ENCODE data around the gene SPATA2L. TPM values are rescaled to one million over a fixed set of nuclear protein-coding genes. Genes with fewer than 3 reads are reported as not detected.
A peak's percentile ranks its signal among the peaks of the same experiment; 100 is the strongest.

Gene SPATA2L
- total and polyA plus RNA-seq, 10 of the 15 experiments (the other 5 are each of a cell fraction or from before 2014, with no cell fraction given) = 0.20 to 6.9 (median 3.9) TPM; not detected in 1

DNA sequence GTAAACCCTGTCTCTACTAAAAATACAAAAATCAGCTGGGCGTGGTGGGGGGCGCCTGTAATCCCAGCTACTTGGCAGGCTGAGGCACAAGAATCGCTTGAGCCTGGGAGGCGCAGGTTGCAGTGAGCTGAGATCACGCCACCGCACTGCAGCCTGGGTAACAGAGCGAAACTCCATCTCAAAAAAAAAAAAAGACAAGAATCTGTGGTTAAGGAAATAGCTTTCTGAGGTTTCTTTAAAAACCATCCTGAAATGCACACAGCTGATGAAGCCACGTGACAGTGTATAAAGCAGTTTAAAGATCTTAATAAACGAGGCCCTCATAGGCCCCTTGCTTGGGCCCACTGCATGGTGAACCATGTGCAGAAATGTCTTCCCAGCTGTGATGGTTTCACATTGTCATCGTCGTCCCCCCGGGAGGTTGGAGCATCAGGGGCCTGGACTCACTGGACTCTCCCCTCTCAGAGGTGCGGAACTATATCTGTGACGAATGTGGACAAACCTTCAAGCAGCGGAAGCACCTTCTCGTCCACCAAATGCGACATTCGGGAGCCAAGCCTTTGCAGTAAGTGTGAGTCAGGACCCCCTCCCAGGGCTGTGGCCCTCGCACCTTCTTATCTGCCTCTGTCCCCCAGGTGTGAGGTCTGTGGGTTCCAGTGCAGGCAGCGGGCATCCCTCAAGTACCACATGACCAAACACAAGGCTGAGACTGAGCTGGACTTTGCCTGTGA is 36.0 kb upstream of the SPATA2L start:
- Histone ChIP-seq H3K9me3 (replicated peaks; ENCODE audit: control insufficient read depth, insufficient read depth, low read length) (no peaks in the 10 kb centered on the region; the same call in 2 of the 3 replicates), H3K4me3 (no peak overlapping the region), H3K27ac (ENCODE audit: control insufficient read depth, insufficient read depth) (no peak overlapping the region), H3K36me3 (ENCODE audit: control insufficient read depth in 2 of 2, insufficient read depth in 2 of 2, low read length in 1 of 2) (peaks cover 40% of the 10 kb centered on the region in 2 experiments), H3K4me1 (ENCODE audit: control insufficient read depth, insufficient read depth, low read length) (peaks cover 3% of the 10 kb centered on the region; the same call in 1 of the 2 replicates), H3K4me2 (ENCODE audit: control insufficient read depth, insufficient read depth) (no peak overlapping the region), H2AFZ (ENCODE audit: control insufficient read depth, low read depth, low read length) (no peak overlapping the region), H3K27me3 (replicated peaks in 1 of 2; ENCODE audit: control insufficient read depth in 2 of 2, insufficient read depth in 2 of 2, low read length in 1 of 2) (no peaks in the 10 kb centered on the region), H4K20me1 (ENCODE audit: control insufficient read depth, insufficient read depth) (no peaks in the 10 kb centered on the region), H3K9ac (ENCODE audit: control insufficient read depth, insufficient read depth, low read length) (no peak overlapping the region), H3K79me2 (ENCODE audit: control insufficient read depth, insufficient read depth, low read length) (no peaks in the 10 kb centered on the region)
- FAIRE-seq = no peak
- no TSS peak for BruUV-seq (replicated peaks)
- 83% methylated on average over 20 of the region's 20 CpGs for WGBS (ENCODE audit: insufficient coverage, insufficient replicate concordance, low lambda C conversion rate, missing lambda C conversion rate)
- intact Hi-C loops (cut with micrococcal nuclease; ENCODE audit: unreplicated experiment) (no loop called here), in situ Hi-C loops (cut with MboI) (no loop called here)
- ChIA-PET POLR2A (interaction anchor here (0.5 to 0.6 kb wide), 2 partner anchors 135 to 476 kb away, joined by 3 to 4 read pairs; no protein-coding TSS in a partner anchor), SMC1A (ENCODE audit: uncharacterized antibody, unreplicated experiment) (no interaction called here), CTCF (interaction anchor here (1.4 kb wide), 1 partner anchor 122 kb away, joined by 3 read pairs; no protein-coding TSS in a partner anchor), RAD21 (ENCODE audit: unreplicated experiment) (no interaction called here)
- no peak for TF ChIP-seq RCOR1 (conservative IDR thresholded peaks at IDR 0.05; ENCODE audit: low read depth, low read length)
- TF ChIP-seq RUNX3 (IDR thresholded peaks at IDR 0.05; ENCODE audit: low read length) = peak; percentile 78
- no peak for DNase-seq (ENCODE audit: low read depth, low spot score)
- ATAC-seq = peak; percentile 9; the same call in 2 of the 3 replicates

DNA sequence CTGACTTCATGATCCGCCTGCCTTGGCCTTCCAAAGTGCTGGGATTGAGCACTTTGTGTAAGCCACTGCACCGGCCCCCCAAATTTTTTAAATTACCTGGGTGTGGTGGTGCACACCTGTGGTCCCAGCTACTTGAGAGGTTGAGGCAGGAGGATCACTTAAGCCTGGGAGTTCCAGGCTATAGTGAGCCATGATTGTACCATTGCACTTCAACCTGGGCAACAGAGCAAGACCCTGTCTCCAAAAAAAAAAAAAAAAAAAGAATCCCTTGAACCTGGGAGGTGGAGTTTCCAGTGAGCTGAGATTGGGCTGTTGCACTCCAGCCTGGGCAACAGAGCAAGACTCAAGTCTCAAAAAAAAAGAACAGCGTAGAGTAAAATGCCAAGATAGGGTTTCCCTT is 35.0 kb upstream of the SPATA2L start:
- intact Hi-C loops (cut with micrococcal nuclease; ENCODE audit: unreplicated experiment) = no loop called here
- 89% methylated on average over 3 of the region's 3 CpGs for WGBS (ENCODE audit: insufficient coverage, insufficient replicate concordance, low lambda C conversion rate, missing lambda C conversion rate)
- Histone ChIP-seq H3K79me2 (ENCODE audit: control insufficient read depth, insufficient read depth, low read length) (no peaks in the 10 kb centered on the region), H3K36me3 (ENCODE audit: control insufficient read depth in 2 of 2, insufficient read depth in 2 of 2, low read length in 1 of 2) (peaks cover 36 to 40% of the 10 kb centered on the region in 2 experiments), H3K27ac (ENCODE audit: control insufficient read depth, insufficient read depth) (no peak overlapping the region), H3K4me2 (ENCODE audit: control insufficient read depth, insufficient read depth) (no peak overlapping the region), H3K9me3 (replicated peaks; ENCODE audit: control insufficient read depth, insufficient read depth, low read length) (no peaks in the 10 kb centered on the region; the same call in 2 of the 3 replicates), H3K4me3 (no peak overlapping the region), H3K4me1 (ENCODE audit: control insufficient read depth, insufficient read depth, low read length) (peaks cover 3% of the 10 kb centered on the region; the same call in 1 of the 2 replicates), H3K27me3 (replicated peaks in 1 of 2; ENCODE audit: control insufficient read depth in 2 of 2, insufficient read depth in 2 of 2, low read length in 1 of 2) (no peaks in the 10 kb centered on the region), H4K20me1 (ENCODE audit: control insufficient read depth, insufficient read depth) (no peaks in the 10 kb centered on the region), H3K9ac (ENCODE audit: control insufficient read depth, insufficient read depth, low read length) (no peak overlapping the region), H2AFZ (ENCODE audit: control insufficient read depth, low read depth, low read length) (no peak overlapping the region)
- no peak for DNase-seq (ENCODE audit: low read depth, low spot score)
- CTCF ChIA-PET = interaction anchor here (0.7 to 0.8 kb wide), 2 partner anchors 36 to 66 kb away, joined by 3 read pairs; no protein-coding TSS in a partner anchor
- in situ Hi-C loops (cut with MboI) = no loop called here
- SMC1A ChIA-PET (ENCODE audit: uncharacterized antibody, unreplicated experiment) = no interaction called here
- no peak for ATAC-seq
- RAD21 ChIA-PET (ENCODE audit: unreplicated experiment) = no interaction called here
- no peak for FAIRE-seq
- BruUV-seq (replicated peaks) = no TSS peak
- POLR2A ChIA-PET = interaction anchor here (0.6 kb wide), 1 partner anchor 136 kb away, joined by 4 read pairs; no protein-coding TSS in a partner anchor
- no peak for TF ChIP-seq NR2F1 (conservative IDR thresholded peaks at IDR 0.05)
- TF ChIP-seq STAT3 (IDR thresholded peaks at IDR 0.05; ENCODE audit: low read depth, low read length) = no peak
- no peak for TF ChIP-seq MEF2B (IDR thresholded peaks at IDR 0.05; ENCODE audit: partially characterized antibody, poor library complexity, severe bottlenecking)
- no peak for TF ChIP-seq ZBTB33 (IDR thresholded peaks at IDR 0.05)
- no peak for TF ChIP-seq ZNF217 (IDR thresholded peaks at IDR 0.05)
- no peak for TF ChIP-seq ESRRA (IDR thresholded peaks at IDR 0.05; ENCODE audit: low read length)
- TF ChIP-seq, protein P1, sequence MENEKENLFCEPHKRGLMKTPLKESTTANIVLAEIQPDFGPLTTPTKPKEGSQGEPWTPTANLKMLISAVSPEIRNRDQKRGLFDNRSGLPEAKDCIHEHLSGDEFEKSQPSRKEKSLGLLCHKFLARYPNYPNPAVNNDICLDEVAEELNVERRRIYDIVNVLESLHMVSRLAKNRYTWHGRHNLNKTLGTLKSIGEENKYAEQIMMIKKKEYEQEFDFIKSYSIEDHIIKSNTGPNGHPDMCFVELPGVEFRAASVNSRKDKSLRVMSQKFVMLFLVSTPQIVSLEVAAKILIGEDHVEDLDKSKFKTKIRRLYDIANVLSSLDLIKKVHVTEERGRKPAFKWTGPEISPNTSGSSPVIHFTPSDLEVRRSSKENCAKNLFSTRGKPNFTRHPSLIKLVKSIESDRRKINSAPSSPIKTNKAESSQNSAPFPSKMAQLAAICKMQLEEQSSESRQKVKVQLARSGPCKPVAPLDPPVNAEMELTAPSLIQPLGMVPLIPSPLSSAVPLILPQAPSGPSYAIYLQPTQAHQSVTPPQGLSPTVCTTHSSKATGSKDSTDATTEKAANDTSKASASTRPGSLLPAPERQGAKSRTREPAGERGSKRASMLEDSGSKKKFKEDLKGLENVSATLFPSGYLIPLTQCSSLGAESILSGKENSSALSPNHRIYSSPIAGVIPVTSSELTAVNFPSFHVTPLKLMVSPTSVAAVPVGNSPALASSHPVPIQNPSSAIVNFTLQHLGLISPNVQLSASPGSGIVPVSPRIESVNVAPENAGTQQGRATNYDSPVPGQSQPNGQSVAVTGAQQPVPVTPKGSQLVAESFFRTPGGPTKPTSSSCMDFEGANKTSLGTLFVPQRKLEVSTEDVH (IDR thresholded peaks at IDR 0.05; ENCODE audit: low read depth, partially characterized antibody) = no peak
- TF ChIP-seq PAX5 (IDR thresholded peaks at IDR 0.05; ENCODE audit: borderline replicate concordance, low read depth, low read length) = no peak
- TF ChIP-seq RFX5 (IDR thresholded peaks at IDR 0.05; ENCODE audit: low read depth, low read length) = no peak
- TF ChIP-seq RBBP5 (conservative IDR thresholded peaks at IDR 0.05) = no peak
- TF ChIP-seq SMAD1 (IDR thresholded peaks at IDR 0.05; ENCODE audit: low read depth, partially characterized antibody) = no peak
